ENCODE results near the gene GTPBP1. TPM values are rescaled to one million over a fixed set of nuclear protein-coding genes. Genes with fewer than 3 reads are reported as not detected.

GTPBP1 gene
- total and polyA plus RNA-seq, 11 donors: 15.6 to 45.3 (median 28.1) TPM

- H3K4me3 ChIP-seq: no peak overlapping the region
- no peak for DNase-seq
- 43 to 76% (median 69%) methylated on average over 3 of the region's 3 CpGs for WGBS, 4 donors
- peaks cover 0 to 71% (median 44%) of the 10 kb centered on the region in 12 donors for H3K4me1 ChIP-seq
- no peaks in the 10 kb centered on the region for H3K9me3 ChIP-seq
- intact Hi-C loops (cut with DNase I): loop anchor here in 3 of 10 donors (5.0 to 10.0 kb wide), 4 partner anchors 43 to 813 kb away; partner anchors contain the start of genes ATF4 (in 1 of the 3), PICK1 (in 1 of the 3) and SUN2 (in 1 of the 3)
- H3K27ac ChIP-seq: peak overlapping the region in 2 of 12 donors; percentile 2 to 30
- H3K27me3 ChIP-seq: no peaks in the 10 kb centered on the region
- H3K36me3 ChIP-seq: peaks cover 0 to 30% (median 10%) of the 10 kb centered on the region in 9 donors
- no peak for ATAC-seq
- no peak for TF ChIP-seq POLR2A (IDR thresholded peaks at IDR 0.05)
- TF ChIP-seq, protein P1, sequence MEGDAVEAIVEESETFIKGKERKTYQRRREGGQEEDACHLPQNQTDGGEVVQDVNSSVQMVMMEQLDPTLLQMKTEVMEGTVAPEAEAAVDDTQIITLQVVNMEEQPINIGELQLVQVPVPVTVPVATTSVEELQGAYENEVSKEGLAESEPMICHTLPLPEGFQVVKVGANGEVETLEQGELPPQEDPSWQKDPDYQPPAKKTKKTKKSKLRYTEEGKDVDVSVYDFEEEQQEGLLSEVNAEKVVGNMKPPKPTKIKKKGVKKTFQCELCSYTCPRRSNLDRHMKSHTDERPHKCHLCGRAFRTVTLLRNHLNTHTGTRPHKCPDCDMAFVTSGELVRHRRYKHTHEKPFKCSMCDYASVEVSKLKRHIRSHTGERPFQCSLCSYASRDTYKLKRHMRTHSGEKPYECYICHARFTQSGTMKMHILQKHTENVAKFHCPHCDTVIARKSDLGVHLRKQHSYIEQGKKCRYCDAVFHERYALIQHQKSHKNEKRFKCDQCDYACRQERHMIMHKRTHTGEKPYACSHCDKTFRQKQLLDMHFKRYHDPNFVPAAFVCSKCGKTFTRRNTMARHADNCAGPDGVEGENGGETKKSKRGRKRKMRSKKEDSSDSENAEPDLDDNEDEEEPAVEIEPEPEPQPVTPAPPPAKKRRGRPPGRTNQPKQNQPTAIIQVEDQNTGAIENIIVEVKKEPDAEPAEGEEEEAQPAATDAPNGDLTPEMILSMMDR (IDR thresholded peaks at IDR 0.05): no peak
These were observed 3.6 kb downstream of the GTPBP1 start for GRCh38 chr22:38709306-38709705.

GRCh38 chr22:38710351-38710750 is 4.6 kb downstream of the GTPBP1 start:
- TF ChIP-seq, protein P1 (IDR thresholded peaks at IDR 0.05): no peak
- Histone ChIP-seq H3K4me1 (peaks cover 0 to 70% (median 46%) of the 10 kb centered on the region in 12 donors), H3K27ac (no peak overlapping the region), H3K9me3 (no peaks in the 10 kb centered on the region), H3K4me3 (no peak overlapping the region), H3K36me3 (peaks cover 0 to 30% (median 10%) of the 10 kb centered on the region in 9 donors), H3K27me3 (no peaks in the 10 kb centered on the region)
- intact Hi-C loops (cut with DNase I): no loop called here
- 81 to 86% (median 83%) methylated on average over 3 of the region's 3 CpGs for WGBS, 4 donors
- ATAC-seq (no peak), DNase-seq (no peak)

DNA sequence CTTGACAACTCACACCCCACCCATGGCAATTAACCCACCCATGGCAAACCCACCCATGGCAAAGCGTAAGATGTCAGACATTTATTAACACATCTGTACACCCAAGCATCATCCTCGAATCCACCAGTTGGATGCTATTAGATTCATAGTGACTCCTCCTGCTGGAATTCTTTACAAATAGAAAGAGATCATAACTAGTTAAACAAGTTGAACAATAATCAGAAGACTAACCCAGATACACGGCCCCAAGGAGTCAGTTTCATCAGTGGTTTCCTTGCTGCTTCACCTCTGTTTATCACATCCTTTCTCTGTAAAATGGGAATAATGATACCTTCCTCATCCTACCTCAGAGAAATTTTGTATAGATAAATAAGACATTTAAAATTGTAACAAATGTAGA is 5.1 kb downstream of the GTPBP1 start:
- no peaks in the 10 kb centered on the region for H3K9me3 ChIP-seq
- ATAC-seq (no peak), DNase-seq (no peak)
- peaks cover 0 to 33% (median 11%) of the 10 kb centered on the region in 9 donors for H3K36me3 ChIP-seq
- H3K27ac ChIP-seq: no peak overlapping the region
- H3K4me1 ChIP-seq: peaks cover 0 to 73% (median 47%) of the 10 kb centered on the region in 12 donors
- TF ChIP-seq, protein P1 (IDR thresholded peaks at IDR 0.05): no peak
- TF ChIP-seq POLR2A (IDR thresholded peaks at IDR 0.05): no peak
- H3K27me3 ChIP-seq: no peaks in the 10 kb centered on the region
- 86 to 92% (median 90%) methylated on average over 3 of the region's 3 CpGs for WGBS, 4 donors
- H3K4me3 ChIP-seq: no peak overlapping the region
- intact Hi-C loops (cut with DNase I): no loop called here

GRCh38 chr22:38712486-38713207 is 6.9 kb downstream of the GTPBP1 start:
- peaks cover 0 to 63% (median 37%) of the 10 kb centered on the region in 12 donors for H3K4me1 ChIP-seq
- ATAC-seq: no peak
- H3K36me3 ChIP-seq: peaks cover 0 to 51% (median 29%) of the 10 kb centered on the region in 9 donors
- intact Hi-C loops (cut with DNase I): no loop called here
- DNase-seq: no peak
- TF ChIP-seq, protein P1 (IDR thresholded peaks at IDR 0.05): no peak
- TF ChIP-seq POLR2A (IDR thresholded peaks at IDR 0.05): no peak
- no peak overlapping the region for H3K4me3 ChIP-seq
- H3K27me3 ChIP-seq: no peaks in the 10 kb centered on the region
- no peaks in the 10 kb centered on the region for H3K9me3 ChIP-seq
- WGBS, 4 donors: 63 to 75% (median 69%) methylated on average over 11 of the region's 11 CpGs
- H3K27ac ChIP-seq: no peak overlapping the region

Data from heart left ventricle (tissue), 16 donors.